Raji (cell line): ENCODE measurements around the gene COQ2.

ENCODE experiments used
- POLR2A ChIP-seq: IDR thresholded peaks from 2 replicates; pipeline ENCODE4 v1.6.1; 2011; ENCODE audit warnings: low read depth, low read length, control low read depth; ENCODE audit not compliant: insufficient read depth

COQ2 gene

DNA sequence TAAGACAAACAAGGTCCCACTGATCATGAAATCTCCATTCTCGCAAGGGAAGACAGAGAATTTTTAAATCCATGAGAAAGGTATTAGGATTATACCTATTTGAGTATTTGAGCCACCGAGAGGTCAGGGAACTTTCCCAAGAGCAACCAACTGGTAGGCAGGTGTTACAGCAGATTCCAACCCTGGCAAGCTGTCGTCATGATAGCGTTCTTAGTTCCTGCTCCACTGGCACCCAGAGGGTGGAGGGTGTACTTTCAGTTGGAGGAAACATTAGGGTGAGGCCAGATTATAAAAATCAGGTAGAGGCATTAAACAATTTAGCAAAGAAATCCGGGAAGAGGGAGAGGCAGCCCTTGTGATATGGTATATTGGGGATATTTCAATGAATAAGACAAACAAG, 23.3 kb downstream of the COQ2 start:
- TF ChIP-seq POLR2A = no peak

DNA sequence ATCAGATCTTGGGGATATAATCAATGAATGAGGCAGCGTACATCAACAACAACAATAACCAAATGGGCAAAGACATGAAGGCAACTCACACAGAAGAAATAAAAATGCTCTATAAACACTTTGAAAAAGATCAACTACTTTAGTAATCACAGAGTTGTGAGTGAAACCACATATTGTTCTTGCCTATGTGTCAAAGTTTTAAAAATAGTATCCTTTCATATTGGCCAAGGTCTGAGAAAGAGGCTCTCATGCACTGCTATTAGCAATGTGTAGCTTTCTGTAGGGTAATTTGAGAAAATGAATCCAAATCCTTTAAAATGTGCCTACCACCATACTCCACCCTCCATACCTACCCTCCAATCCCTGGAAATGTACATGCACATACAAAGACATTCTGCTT, 25.0 kb downstream of the COQ2 start:
- TF ChIP-seq POLR2A = no peak

DNA sequence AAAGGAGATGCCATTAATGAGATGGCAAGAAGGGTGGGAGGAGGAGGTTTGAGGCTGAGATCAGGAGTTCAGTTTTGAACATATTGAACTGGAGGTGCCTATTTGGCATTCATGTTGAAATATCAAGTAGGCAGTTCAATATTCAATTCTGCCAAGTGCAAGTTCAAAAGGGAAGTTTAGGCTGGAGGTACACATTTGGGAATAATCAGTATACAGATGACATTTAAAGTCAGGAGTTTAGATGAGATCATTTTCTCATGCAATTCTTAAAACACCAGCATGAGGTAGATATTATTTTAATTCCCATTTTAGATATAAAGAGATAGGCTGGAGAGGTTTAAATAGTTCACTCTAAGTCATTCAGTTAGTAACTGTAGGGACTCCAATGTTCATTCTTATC, 26.1 kb downstream of the COQ2 start:
- TF ChIP-seq POLR2A = no peak

DNA sequence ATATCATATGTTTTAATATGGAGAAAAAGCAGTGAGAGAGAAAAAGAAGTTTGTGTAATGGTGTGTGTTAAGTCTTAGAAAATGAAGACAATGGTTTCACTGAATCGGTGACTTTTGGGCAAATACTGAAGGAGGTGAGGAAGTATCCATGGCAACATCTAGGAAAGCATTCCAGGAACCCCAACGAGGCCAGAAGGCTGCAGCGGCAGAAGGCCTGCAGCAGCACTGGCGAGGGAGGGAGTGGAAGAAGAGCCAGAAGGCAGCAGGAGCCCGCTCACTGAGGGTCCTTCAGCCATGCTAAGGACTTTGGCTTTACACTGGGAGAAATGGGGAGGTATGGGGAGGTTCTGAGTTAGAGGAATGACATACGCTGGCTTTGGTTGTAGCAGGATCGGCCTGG, 26.8 kb downstream of the COQ2 start:
- no peak for TF ChIP-seq POLR2A

DNA sequence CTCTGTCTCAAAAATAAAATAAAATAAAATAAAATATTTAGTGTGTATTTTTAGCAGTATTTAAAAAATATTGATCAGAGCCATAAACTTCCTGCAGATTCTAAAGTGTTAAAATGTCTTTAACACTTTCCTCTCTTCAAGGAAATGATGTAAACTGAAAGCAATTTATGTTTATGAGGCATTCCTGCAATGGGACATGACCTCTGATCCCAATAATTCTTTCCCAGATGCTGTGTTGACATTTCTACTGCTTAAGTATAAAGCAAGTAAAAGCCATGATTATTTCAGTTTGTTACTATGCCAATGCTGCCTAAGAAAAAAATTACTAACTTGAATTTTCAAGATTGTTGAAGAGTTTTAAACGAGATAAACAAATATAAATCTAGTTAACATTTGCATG, 29.0 kb downstream of the COQ2 start:
- no peak for TF ChIP-seq POLR2A

DNA sequence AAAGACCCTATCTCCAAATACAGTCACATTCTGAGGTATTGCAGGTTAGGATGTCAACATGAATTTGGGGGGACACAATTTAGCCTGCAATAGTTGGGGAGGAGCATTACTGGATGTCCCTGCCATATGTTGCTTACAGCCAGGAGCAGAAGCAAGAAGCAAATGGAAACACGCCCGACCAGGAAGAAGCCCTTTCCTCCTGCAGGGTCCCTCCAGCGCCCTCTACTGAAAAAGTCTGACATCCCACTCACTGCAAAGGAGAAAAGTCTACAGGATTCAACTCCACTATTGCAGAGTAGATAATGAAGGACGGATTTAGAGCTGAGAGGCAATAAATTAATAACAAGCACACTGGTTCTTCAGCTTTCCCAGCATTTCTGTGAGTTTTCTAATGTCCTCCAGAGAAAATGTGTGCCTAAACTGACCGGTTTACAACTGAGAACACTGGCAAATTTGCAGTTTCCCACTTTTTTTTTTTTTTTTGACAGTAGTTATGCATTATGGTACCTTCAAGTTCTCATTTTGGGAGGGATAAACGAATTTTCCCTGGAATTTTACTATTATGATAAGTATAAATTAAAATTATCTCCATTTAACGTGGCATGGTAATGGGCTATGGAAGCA, 31.7 kb downstream of the COQ2 start:
- no peak for TF ChIP-seq POLR2A

DNA sequence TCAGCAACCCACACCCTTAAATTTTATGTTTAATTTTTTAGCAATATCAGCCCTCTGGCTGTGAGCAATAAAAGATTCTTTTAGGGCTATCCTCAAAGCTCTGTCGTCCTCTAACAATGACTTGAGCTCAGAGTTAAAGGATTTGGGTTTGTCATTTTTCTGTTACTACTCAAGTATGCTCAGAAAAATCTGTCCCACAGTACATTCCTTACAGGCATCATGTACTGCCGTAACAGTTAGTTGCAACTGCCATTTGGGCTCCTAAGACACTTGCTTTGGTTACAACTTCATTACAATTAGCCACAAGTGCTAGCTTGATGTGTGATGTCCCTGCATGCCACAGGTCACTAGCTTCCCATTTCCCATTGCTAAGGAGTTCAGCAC, 33.2 kb downstream of the COQ2 start:
- TF ChIP-seq POLR2A = no peak

DNA sequence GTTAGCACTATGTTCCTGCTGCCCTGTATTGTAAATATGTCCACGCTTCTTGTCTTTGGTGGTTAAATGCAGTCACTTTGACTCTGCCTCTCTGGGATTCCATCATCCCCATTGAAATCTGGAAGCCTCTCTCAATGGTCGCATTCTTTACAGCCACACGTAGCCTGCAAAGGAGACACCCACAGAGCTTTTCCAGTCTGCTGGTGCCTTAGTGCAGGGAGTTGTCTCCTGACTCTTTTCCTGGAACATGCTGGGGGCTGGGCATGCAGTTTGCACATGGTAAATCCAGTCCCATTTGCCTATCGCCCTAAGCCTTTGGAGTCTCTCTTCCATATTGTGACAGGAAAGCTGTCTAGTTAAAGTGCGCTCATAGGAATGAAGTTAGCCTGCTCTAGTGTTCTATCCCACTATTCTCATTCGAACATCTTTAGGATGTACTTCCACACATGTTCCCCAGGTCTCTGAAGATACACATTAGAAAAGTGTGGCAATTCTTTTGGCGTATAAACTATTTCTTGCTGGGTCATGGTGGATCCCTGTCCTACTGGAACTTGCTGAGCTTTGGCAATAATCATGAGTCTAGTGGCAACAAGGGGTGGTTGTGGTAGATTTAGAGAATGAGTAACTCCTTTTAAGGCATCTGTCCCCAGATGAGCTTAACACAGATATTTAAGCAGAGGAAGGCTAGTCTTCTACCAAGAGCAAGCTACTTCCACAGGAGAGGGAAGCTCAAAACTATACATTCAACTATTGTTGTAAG, 33.7 kb downstream of the COQ2 start:
- TF ChIP-seq POLR2A = no peak

DNA sequence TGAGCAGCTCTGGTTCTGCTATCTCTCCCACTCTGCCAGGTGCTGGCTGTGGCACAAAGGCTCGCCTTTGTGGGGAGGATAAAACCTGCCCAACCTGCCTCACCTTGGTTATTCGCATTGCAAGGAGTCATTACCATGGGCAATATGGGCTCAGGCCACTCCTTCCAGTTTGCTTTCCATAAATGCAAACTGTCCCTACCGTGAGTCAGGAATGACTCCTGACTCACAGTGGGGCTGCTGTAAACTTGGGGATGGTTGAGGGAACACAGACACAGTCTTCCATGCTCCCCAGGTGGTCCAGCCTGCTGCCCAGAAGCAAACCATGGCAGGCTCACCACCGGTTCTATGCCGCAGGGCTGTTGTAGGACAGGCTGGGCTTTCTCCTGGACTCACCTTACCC, 36.1 kb downstream of the COQ2 start:
- TF ChIP-seq POLR2A = no peak

DNA sequence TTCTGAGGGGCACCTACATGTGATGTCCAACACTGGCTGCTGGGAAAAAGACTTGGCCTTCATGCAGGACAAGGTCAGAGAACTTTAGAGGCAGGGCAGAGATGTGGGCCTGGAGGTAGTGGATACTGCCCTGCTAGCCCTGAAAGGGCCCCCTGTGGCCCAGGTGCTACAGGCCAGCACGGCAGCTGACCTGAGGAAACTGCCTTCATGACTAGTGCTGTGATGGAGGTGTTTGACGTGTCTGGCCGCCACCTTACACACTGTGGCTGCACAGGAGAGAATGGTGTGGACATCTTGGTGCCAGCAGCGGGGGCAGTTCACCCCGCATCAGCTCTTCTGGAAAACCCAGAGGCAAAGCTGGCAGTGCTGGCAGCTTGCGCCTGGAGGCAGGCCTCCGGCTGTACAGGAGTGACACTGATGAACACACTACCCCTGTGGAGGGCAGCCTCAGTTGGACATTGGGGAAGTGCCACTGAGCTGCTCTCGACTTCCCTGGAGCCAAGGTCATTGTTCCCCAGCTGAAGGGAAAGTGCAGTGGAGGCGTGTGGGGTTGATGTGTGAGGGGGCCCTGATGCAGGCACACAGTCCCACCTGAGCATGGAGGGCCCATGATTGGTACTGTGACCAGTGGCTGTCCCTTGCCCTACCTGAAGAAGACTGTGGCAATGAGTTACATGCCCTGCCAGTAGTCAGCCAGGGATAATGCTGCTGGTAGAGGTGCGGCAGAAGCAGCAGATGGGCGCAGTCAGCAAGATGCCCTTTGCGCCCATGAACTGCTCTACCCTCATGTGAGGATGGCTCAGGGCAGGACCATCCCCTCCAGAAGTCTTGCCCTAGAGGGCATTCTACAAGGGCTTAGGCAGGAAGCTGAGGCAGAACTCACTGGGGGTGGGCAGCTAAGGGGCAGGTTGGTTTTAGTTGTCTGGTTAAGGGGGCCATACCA, 36.9 kb downstream of the COQ2 start:
- TF ChIP-seq POLR2A = no peak

DNA sequence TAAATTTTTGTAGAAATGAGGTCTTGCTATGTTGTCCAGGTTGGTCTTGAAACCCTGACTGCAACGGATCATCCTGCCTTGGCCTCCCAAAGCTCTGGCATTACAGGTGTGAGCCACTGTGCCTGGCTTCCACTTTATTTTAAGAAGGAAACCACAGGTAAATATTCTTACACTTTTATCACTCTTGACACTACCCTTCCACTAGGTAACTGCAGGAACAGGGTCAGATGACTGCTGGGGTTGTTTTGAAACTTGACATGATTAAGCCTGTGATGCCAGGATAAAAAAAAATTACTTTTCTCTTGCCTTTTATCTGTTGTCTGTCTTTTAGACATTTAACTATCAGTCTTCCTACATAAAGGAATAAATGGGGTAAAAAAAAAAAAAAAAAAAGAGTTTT, 43.5 kb downstream of the COQ2 start:
- no peak for TF ChIP-seq POLR2A

DNA sequence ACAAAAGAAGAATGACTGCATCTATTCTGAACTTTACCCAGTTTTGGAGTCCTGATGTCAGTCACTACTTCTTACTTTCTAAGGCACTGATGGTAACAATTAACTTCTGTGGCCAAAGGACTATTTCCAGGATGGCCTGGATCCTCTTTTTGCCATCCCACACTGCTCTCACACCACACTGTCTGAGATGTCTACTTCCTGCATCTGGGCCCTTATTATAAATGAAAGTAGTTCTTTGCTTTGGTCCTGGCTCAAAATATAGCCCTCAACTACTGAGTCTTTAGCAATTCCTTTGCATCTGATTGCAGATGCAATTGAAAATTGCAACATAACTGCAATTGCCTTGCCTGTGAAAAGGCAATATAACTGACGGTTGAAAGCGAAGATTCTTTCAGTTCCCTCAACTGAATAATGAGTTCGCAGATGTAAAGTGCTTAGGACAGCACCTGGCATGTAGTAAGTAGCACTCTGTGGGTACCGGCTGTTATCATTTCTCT, 44.2 kb downstream of the COQ2 start:
- no peak for TF ChIP-seq POLR2A

DNA sequence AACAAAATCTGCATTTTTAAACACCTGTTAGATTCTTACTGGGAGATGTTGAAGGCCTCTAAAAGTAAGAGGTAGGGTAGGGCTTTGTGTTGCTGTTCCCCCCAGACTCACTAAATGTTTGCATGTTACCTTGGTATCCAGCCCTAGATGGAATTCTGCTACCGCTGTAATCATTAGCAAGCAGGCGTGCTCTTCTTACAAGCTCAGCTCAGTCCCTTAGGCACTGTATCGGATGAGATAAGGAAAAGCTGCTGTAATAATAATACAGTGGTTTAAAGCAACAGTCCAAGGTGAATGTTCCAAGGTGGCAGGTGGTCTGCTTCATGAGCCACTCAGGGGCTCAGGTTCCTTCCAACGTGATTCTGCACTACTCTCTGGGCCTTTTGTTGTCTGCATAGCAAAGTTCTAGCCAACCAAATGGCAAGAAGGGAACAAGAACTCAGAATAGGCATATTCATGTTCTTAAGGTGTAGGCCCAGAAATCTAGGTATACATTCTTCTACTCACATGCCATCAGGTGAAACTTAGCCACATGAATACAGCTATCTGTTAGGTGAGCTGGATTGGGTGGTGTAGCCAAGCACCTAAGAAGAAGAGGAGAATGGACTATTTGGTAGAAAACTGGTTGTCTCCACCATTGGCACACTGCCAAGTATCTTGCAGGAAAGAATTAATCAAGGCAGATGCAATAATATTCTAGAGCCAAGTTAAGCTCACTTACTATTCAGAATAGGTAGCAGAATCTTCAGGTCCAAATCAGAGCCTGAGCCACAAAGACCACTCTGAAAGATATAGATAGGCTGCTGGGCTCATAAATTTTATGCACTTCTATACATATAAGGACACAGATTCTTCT, 46.0 kb downstream of the COQ2 start:
- TF ChIP-seq POLR2A = no peak

DNA sequence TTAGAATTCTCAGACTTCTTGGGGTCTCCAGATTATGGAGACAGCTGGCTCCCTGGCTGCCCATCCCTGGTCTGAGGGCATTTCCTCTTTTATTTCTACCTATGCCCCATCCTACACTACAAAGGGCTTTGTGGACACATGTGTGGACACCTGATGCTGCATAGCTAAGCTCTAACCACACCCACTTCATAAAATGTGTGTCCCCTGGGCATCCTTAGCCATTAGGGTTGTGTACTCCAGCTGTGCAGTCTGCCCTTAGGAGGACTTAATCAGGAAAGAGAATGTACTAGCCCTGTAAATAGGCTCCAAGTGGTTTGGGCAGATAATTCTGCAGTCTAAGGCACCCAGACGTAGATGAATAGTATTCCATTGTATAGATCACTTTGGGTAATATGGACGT, 47.0 kb downstream of the COQ2 start:
- TF ChIP-seq POLR2A = no peak
